Measurements from ENCODE around the gene WDFY1.

GRCh38 chr2:223944703-223945531, at the start of gene WDFY1:
- peak in 1 of 12 donors; percentile 8 for TF ChIP-seq CTCF (IDR thresholded peaks at IDR 0.05)
- peak in 1 of 2 donors; percentile 70 for TF ChIP-seq POLR2A (IDR thresholded peaks at IDR 0.05)

All from heart left ventricle (tissue), 13 donors.